Uterus (tissue), 4 donors: ENCODE data around the gene ABCB1. TPM values are rescaled to one million over a fixed set of nuclear protein-coding genes. Genes with fewer than 3 reads are reported as not detected.

Experiments used
- DNase-seq, 2 donors: peaks; one replicate each; pipeline ENCODE4 v3.0.0-alpha.2; 2019 to 2020
- H3K27ac ChIP-seq, 2 donors: fragments of 200-600 bp; sonication (generic); 1 replicate in 1 of 2; 2 replicates in 1 of 2; pipeline ENCODE4 v1.5.1; 2016 to 2018
- H3K27me3 ChIP-seq, 2 donors: fragments of 200-600 bp; sonication (generic); one replicate each; pipeline ENCODE4 v1.5.1; 2018 to 2019; ENCODE audit warnings: control low read depth in 1 of 2
- H3K36me3 ChIP-seq, 2 donors: fragments of 200-600 bp; sonication (generic); one replicate each; pipeline ENCODE4 v1.5.1; 2019; ENCODE audit warnings: control low read depth in 1 of 2
- H3K4me1 ChIP-seq, 2 donors: fragments of 200-600 bp; sonication (generic); one replicate each; pipeline ENCODE4 v1.5.1; 2018 to 2019; ENCODE audit warnings: control low read depth in 1 of 2
- H3K4me3 ChIP-seq, 2 donors: fragments of 200-600 bp; sonication (generic); 1 replicate in 1 of 2; 2 replicates in 1 of 2; pipeline ENCODE4 v1.5.1; 2018 to 2019; ENCODE audit warnings: mild to moderate bottlenecking in 1 of 2
- H3K9me3 ChIP-seq, 2 donors: fragments of 200-600 bp; sonication (generic); one replicate each; pipeline ENCODE4 v1.5.1; 2019; ENCODE audit warnings: control low read depth in 1 of 2
- POLR2A ChIP-seq, 2 donors: fragments of 450-650 bp; IDR thresholded peaks; one replicate each; pipeline ENCODE4 v1.6.1; 2016; ENCODE audit warnings: antibody characterized with exemption in 2 of 2, mild to moderate bottlenecking in 1 of 2, moderate library complexity in 1 of 2
- intact Hi-C: fragments of 100-400 bp; cut with DNase I; formaldehyde crosslinking; loops from one replicate; pipeline ENCODE4 v1.15.1; 2023; ENCODE audit warnings: low total_unique reads
- total RNA-seq, 4 donors: library from RNA; depleted of rRNA in 3 of 4; stranded (reverse); fragments of >200 nt in 3 of 4; gene quantifications; one replicate each; pipeline versions ENCODE4 v1.1.0 to v1.2.4, GENCODE V29; 2014 to 2023
- TF ChIP-seq, protein P1 (sequence below), 4 experiments: fragments of 200-600 bp in 2 of 4; fragments of 450-650 bp in 2 of 4; sonication (generic) in 2 of 4; IDR thresholded peaks; one replicate each; pipeline ENCODE4 v1.5.1; 2016 to 2019; ENCODE audit warnings: antibody characterized with exemption in 4 of 4, mild to moderate bottlenecking in 2 of 4, moderate library complexity in 1 of 4
- donor health status: DM: yes; HTN: yes; CAD: no.

The ABCB1 gene
- total RNA-seq, 4 donors from 2014 or later: 7.9 to 68.1 (median 35.6) TPM

DNA sequence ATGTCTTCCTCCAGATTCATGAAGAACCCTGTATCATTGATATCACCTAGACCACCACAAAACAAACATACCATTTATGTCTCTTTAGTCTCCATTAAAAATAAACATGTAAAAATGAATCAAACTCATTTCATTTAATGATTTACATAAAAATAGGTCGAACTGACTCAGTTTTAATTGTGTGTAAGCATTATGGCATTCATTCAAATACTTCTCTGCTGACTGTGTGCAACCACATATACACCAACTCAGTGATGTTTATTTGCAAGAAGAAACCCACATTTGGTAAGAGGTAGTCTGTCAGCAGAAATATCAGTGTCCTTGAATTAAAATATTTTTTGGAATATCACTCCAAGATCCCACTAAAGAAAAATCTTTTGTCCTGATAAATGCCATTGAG, 30.5 kb downstream of the ABCB1 start:
- Histone ChIP-seq H3K4me1 (no peaks in the 10 kb centered on the region), H3K27me3 (no peaks in the 10 kb centered on the region), H3K4me3 (no peak overlapping the region), H3K9me3 (no peaks in the 10 kb centered on the region), H3K27ac (no peak overlapping the region), H3K36me3 (no peaks in the 10 kb centered on the region)
- DNase-seq: no peak
- TF ChIP-seq POLR2A (IDR thresholded peaks at IDR 0.05): no peak
- TF ChIP-seq, protein P1, sequence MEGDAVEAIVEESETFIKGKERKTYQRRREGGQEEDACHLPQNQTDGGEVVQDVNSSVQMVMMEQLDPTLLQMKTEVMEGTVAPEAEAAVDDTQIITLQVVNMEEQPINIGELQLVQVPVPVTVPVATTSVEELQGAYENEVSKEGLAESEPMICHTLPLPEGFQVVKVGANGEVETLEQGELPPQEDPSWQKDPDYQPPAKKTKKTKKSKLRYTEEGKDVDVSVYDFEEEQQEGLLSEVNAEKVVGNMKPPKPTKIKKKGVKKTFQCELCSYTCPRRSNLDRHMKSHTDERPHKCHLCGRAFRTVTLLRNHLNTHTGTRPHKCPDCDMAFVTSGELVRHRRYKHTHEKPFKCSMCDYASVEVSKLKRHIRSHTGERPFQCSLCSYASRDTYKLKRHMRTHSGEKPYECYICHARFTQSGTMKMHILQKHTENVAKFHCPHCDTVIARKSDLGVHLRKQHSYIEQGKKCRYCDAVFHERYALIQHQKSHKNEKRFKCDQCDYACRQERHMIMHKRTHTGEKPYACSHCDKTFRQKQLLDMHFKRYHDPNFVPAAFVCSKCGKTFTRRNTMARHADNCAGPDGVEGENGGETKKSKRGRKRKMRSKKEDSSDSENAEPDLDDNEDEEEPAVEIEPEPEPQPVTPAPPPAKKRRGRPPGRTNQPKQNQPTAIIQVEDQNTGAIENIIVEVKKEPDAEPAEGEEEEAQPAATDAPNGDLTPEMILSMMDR (IDR thresholded peaks at IDR 0.05): no peak
- intact Hi-C loops: no loop called here

DNA sequence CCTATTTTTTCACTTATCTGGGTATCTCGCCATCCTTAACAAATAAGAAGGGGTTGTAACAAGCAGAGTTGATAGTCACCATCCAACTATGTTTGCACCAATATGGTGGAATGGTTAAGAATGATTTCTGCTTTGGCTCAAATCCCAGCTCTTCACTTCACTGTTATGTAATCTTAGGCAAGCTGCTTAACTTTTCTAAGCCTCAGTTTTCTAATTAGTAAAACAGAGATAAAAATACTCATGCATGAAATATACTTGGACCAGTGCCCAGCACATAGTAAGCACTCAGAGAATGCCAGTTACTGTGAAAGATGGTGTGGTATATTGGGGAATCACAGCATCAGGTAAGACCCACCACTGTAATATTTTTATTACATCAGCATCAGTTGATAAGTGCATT, 33.6 kb downstream of the ABCB1 start:
- Histone ChIP-seq H3K27ac (no peak overlapping the region), H3K36me3 (no peaks in the 10 kb centered on the region), H3K9me3 (no peaks in the 10 kb centered on the region), H3K27me3 (no peaks in the 10 kb centered on the region), H3K4me1 (no peaks in the 10 kb centered on the region), H3K4me3 (no peak overlapping the region)
- no peak for DNase-seq
- TF ChIP-seq POLR2A (IDR thresholded peaks at IDR 0.05): no peak
- TF ChIP-seq, protein P1 (IDR thresholded peaks at IDR 0.05): no peak
- intact Hi-C loops: no loop called here

DNA sequence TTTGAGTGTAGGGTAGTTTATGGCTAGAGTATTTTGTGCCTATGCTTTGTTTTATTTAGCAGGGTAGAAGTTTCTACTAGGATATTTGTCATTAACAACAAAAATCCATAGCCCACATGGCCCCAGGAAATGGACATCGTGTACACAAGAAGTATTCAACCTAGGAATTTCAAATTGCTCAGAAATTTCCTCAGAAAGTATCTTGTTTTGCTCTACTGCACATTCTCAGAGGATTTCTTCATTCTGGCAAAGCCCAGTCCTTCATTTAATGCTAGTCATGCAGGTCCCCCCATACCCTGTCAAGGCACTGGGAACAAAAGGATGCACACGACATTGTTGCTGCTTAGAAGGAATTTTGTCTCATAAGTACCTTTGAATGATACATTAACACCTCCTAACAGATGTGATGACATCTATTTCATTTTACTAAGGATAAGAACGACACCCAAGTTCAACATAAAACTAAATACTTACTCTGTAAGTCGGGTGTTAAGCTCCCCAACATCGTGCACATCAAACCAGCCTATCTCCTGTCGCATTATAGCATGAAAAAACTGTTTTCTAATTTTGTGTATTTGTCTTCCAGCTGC, 34.3 kb downstream of the ABCB1 start:
- Histone ChIP-seq H3K27me3 (no peaks in the 10 kb centered on the region), H3K9me3 (no peaks in the 10 kb centered on the region), H3K36me3 (no peaks in the 10 kb centered on the region), H3K27ac (no peak overlapping the region), H3K4me3 (no peak overlapping the region), H3K4me1 (no peaks in the 10 kb centered on the region)
- DNase-seq: no peak
- intact Hi-C loops: no loop called here
- TF ChIP-seq, protein P1 (IDR thresholded peaks at IDR 0.05): no peak
- TF ChIP-seq POLR2A (IDR thresholded peaks at IDR 0.05): no peak

DNA sequence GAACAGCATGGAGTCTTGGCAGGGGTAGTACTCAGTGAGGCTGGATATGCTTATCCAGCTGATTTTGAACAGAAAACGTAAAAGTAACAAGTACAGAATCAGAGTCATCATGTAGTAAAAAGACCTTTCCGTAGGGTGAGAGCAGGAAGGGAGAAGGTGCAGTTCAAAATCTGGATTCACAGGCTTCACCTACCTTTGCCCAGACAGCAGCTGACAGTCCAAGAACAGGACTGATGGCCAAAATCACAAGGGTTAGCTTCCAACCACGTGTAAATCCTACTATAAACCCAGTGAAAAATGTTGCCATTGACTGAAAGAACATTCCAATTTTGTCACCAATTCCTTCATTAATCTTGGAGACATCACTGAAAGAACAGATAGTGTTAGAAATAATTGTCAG, 34.8 kb downstream of the ABCB1 start:
- intact Hi-C loops: no loop called here
- H3K36me3 ChIP-seq: no peaks in the 10 kb centered on the region
- H3K4me3 ChIP-seq: no peak overlapping the region
- H3K27ac ChIP-seq: no peak overlapping the region
- H3K27me3 ChIP-seq: no peaks in the 10 kb centered on the region
- DNase-seq: no peak
- no peak for TF ChIP-seq POLR2A (IDR thresholded peaks at IDR 0.05)
- TF ChIP-seq, protein P1 (IDR thresholded peaks at IDR 0.05): no peak
- H3K4me1 ChIP-seq: no peaks in the 10 kb centered on the region
- no peaks in the 10 kb centered on the region for H3K9me3 ChIP-seq

DNA sequence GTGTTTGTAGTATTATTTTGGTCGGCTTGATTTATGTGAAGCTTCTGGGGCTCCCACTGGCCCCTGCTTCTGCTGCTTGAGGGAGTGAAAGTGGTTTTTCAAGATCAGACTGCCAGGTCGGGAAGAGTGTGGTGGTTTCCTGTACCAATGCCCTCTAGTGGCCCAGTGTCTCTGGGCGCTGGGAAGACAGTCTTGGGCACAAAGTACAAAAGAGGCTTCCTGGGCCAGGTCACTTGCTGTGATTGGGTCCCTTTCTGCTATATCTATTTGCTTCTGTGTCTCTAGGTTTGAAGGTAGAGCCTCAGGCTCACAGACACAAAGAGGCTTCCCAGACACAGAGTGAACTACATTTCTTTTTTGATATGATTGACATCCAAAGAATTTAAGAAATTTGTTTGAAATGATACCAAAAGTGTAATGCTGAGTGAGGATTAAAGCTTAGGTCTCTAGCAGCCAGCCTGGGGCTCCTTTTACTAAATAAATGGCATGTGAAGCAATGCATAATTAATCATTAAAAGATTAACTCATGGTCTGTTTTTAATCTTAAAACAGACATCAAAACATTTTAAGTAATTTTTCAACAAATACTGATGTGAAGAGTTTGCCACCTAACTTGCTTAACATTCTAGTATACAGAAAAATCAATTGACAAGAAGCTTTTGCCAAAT, 36.3 kb downstream of the ABCB1 start:
- Histone ChIP-seq H3K27me3 (no peaks in the 10 kb centered on the region), H3K9me3 (no peaks in the 10 kb centered on the region), H3K27ac (no peak overlapping the region), H3K4me3 (no peak overlapping the region), H3K4me1 (no peaks in the 10 kb centered on the region), H3K36me3 (no peaks in the 10 kb centered on the region)
- intact Hi-C loops: no loop called here
- DNase-seq: no peak
- TF ChIP-seq, protein P1 (IDR thresholded peaks at IDR 0.05): no peak
- no peak for TF ChIP-seq POLR2A (IDR thresholded peaks at IDR 0.05)
